Measurements from ENCODE around the gene ADGRE3.
"Not testable (repeated sequence)": the region's sequence is repeated elsewhere in the genome, so short reads cannot be mapped to it uniquely, and the experiment has no call there.

The ADGRE3 gene

GRCh38 chr19:14619404-14619803 lies 55.2 kb downstream of the ADGRE3 start:
- no peak for TF ChIP-seq CTCF (IDR thresholded peaks at IDR 0.05; ENCODE audit: borderline replicate concordance, insufficient read depth, low read depth, low read length)
- H3K4me3 ChIP-seq (ENCODE audit: low read depth, low read length) = no peak overlapping the region

GRCh38 chr19:14616407-14616806 lies 58.2 kb downstream of the ADGRE3 start:
- no peak for TF ChIP-seq CTCF (IDR thresholded peaks at IDR 0.05; ENCODE audit: borderline replicate concordance, insufficient read depth, low read depth, low read length)
- H3K4me3 ChIP-seq (ENCODE audit: low read depth, low read length) = no peak overlapping the region

- no peak for TF ChIP-seq CTCF (IDR thresholded peaks at IDR 0.05; ENCODE audit: borderline replicate concordance, insufficient read depth, low read depth, low read length)
- no peak overlapping the region for H3K4me3 ChIP-seq (ENCODE audit: low read depth, low read length)
Measured at GRCh38 chr19:14615623-14616022, 59.0 kb downstream of the ADGRE3 start.

GRCh38 chr19:14614099-14614412 lies 60.6 kb downstream of the ADGRE3 start:
- no peak for TF ChIP-seq CTCF (IDR thresholded peaks at IDR 0.05; ENCODE audit: borderline replicate concordance, insufficient read depth, low read depth, low read length)
- H3K4me3 ChIP-seq (ENCODE audit: low read depth, low read length) = no peak overlapping the region

GRCh38 chr19:14613399-14614098 lies 61.1 kb downstream of the ADGRE3 start:
- H3K4me3 ChIP-seq (ENCODE audit: low read depth, low read length) = not testable (repeated sequence)

GRCh38 chr19:14612657-14613056 lies 62.0 kb downstream of the ADGRE3 start:
- no peak overlapping the region for H3K4me3 ChIP-seq (ENCODE audit: low read depth, low read length)
- TF ChIP-seq CTCF (IDR thresholded peaks at IDR 0.05; ENCODE audit: borderline replicate concordance, insufficient read depth, low read depth, low read length) = no peak

- not testable (repeated sequence) for H3K4me3 ChIP-seq (ENCODE audit: low read depth, low read length)
Measured at GRCh38 chr19:14612242-14612641, 62.4 kb downstream of the ADGRE3 start.

GRCh38 chr19:14611051-14611450 lies 63.6 kb downstream of the ADGRE3 start:
- no peak for TF ChIP-seq CTCF (IDR thresholded peaks at IDR 0.05; ENCODE audit: borderline replicate concordance, insufficient read depth, low read depth, low read length)
- no peak overlapping the region for H3K4me3 ChIP-seq (ENCODE audit: low read depth, low read length)
